Osteocyte (in vitro differentiated cells): ENCODE data around the gene RIN3. TPM values are rescaled to one million over a fixed set of nuclear protein-coding genes. Genes with fewer than 3 reads are reported as not detected.

ENCODE experiments used
- DNase-seq: peaks from one replicate; pipeline ENCODE4 v3.0.0; 2021; ENCODE audit warnings: mixed read lengths; ENCODE audit not compliant: unreplicated experiment; ENCODE audit errors: extremely low spot score
- H3K27ac Mint-ChIP-seq: one replicate; pipeline ENCODE4 v1.8.0; 2021; ENCODE audit warnings: mild to moderate bottlenecking, mixed read lengths; ENCODE audit not compliant: unreplicated experiment
- H3K27me3 Mint-ChIP-seq: one replicate; pipeline ENCODE4 v1.8.0; 2021; ENCODE audit warnings: mixed read lengths; ENCODE audit not compliant: unreplicated experiment
- H3K36me3 Mint-ChIP-seq: one replicate; pipeline ENCODE4 v1.8.0; 2021; ENCODE audit warnings: mixed read lengths; ENCODE audit not compliant: unreplicated experiment
- H3K4me1 Mint-ChIP-seq: one replicate; pipeline ENCODE4 v1.8.0; 2021; ENCODE audit warnings: mixed read lengths; ENCODE audit not compliant: unreplicated experiment
- H3K4me3 Mint-ChIP-seq: one replicate; pipeline ENCODE4 v1.8.0; 2021; ENCODE audit warnings: mild to moderate bottlenecking, moderate library complexity, mixed read lengths; ENCODE audit not compliant: unreplicated experiment
- H3K9me3 Mint-ChIP-seq: one replicate; pipeline ENCODE4 v1.8.0; 2021; ENCODE audit warnings: mixed read lengths; ENCODE audit not compliant: unreplicated experiment
- CTCF ChIP-seq: fragments of 200-600 bp; sonication (generic); IDR thresholded peaks from 2 replicates; pipeline ENCODE4 v1.5.0; 2021; ENCODE audit warnings: antibody characterized with exemption, mild to moderate bottlenecking, moderate library complexity
- total RNA-seq: library from RNA; stranded (reverse); gene quantifications from 2 replicates; pipeline ENCODE4 v1.2.1, GENCODE V29; 2021

RIN3 gene
- total RNA-seq, 1 donor from 2014 or later: 26.7 TPM

- Mint-ChIP-seq H3K4me3 (no peak overlapping the region), H3K36me3 (no peaks in the 10 kb centered on the region), H3K9me3 (peaks cover 7% of the 10 kb centered on the region), H3K27me3 (peaks cover 12% of the 10 kb centered on the region), H3K4me1 (peaks cover 11% of the 10 kb centered on the region), H3K27ac (no peak overlapping the region)
- DNase-seq: peak; percentile 17
- peak; percentile 44 for TF ChIP-seq CTCF
Measured at GRCh38 chr14:92481386-92481785, 32.2 kb upstream of the RIN3 start.

- Mint-ChIP-seq H3K4me1 (peaks cover 13% of the 10 kb centered on the region), H3K4me3 (no peak overlapping the region), H3K9me3 (peaks cover 7% of the 10 kb centered on the region), H3K27me3 (peaks cover 12% of the 10 kb centered on the region), H3K27ac (no peak overlapping the region), H3K36me3 (no peaks in the 10 kb centered on the region)
- no peak for TF ChIP-seq CTCF
- DNase-seq: peak; percentile 25
Measured at GRCh38 chr14:92481811-92482555, 31.6 kb upstream of the RIN3 start.

- Mint-ChIP-seq H3K27me3 (peaks cover 12% of the 10 kb centered on the region), H3K36me3 (no peaks in the 10 kb centered on the region), H3K9me3 (peaks cover 7% of the 10 kb centered on the region), H3K4me1 (peaks cover 18% of the 10 kb centered on the region), H3K4me3 (no peak overlapping the region), H3K27ac (no peak overlapping the region)
- no peak for TF ChIP-seq CTCF
- DNase-seq: peak; percentile 72
Measured at GRCh38 chr14:92482621-92483319, 30.8 kb upstream of the RIN3 start.

GRCh38 chr14:92484132-92484823, 29.3 kb upstream of the RIN3 start:
- H3K27ac Mint-ChIP-seq: no peak overlapping the region
- H3K27me3 Mint-ChIP-seq: peaks cover 5% of the 10 kb centered on the region
- no peak for TF ChIP-seq CTCF
- no peak overlapping the region for H3K4me3 Mint-ChIP-seq
- H3K9me3 Mint-ChIP-seq: no peaks in the 10 kb centered on the region
- DNase-seq: peak; percentile 67
- H3K36me3 Mint-ChIP-seq: no peaks in the 10 kb centered on the region
- H3K4me1 Mint-ChIP-seq: peaks cover 20% of the 10 kb centered on the region

GRCh38 chr14:92486881-92487280, 26.7 kb upstream of the RIN3 start:
- peak overlapping the region; percentile 39 for H3K27ac Mint-ChIP-seq
- H3K27me3 Mint-ChIP-seq: no peaks in the 10 kb centered on the region
- no peaks in the 10 kb centered on the region for H3K36me3 Mint-ChIP-seq
- H3K9me3 Mint-ChIP-seq: no peaks in the 10 kb centered on the region
- DNase-seq: peak; percentile 11
- no peak overlapping the region for H3K4me3 Mint-ChIP-seq
- H3K4me1 Mint-ChIP-seq: peaks cover 14% of the 10 kb centered on the region
- TF ChIP-seq CTCF: no peak
